H1 (cell line): ENCODE results near the gene COX19. TPM values are rescaled to one million over a fixed set of nuclear protein-coding genes. Genes with fewer than 3 reads are reported as not detected.

ENCODE experiments used
- EZH2 ChIP-seq: fragments of 200-600 bp; sonication (generic); IDR thresholded peaks from 2 replicates; pipeline ENCODE4 v1.7.1; 2012; ENCODE audit warnings: low read depth, mild to moderate bottlenecking, moderate library complexity, low read length, inconsistent platforms; ENCODE audit not compliant: severe bottlenecking
- POLR2A ChIP-seq, 2 experiments: IDR thresholded peaks; 1 replicate in 1 of 2; 2 replicates in 1 of 2; pipeline ENCODE4 v1.6.1; 2011; ENCODE audit warnings: low read depth in 2 of 2, low read length in 2 of 2, mild to moderate bottlenecking in 2 of 2; ENCODE audit errors: control extremely low read depth in 1 of 2
- POU5F1 ChIP-seq: IDR thresholded peaks from 2 replicates; pipeline ENCODE4 v1.6.1; 2011; ENCODE audit warnings: low read depth, mild to moderate bottlenecking, low read length, moderate library complexity
- SAP30 ChIP-seq: fragments of 300-600 bp; sonication (generic); IDR thresholded peaks from 2 replicates; pipeline ENCODE4 v1.7.1; 2012; ENCODE audit warnings: low read length, moderate library complexity, mild to moderate bottlenecking, inconsistent platforms; ENCODE audit not compliant: insufficient read depth, insufficient replicate concordance
- SIRT6 ChIP-seq: IDR thresholded peaks from one replicate; pipeline ENCODE4 v1.7.1; 2012; ENCODE audit warnings: low read length, inconsistent platforms
- SIX5 ChIP-seq: IDR thresholded peaks from 2 replicates; pipeline ENCODE4 v1.6.1; 2011; ENCODE audit warnings: mild to moderate bottlenecking, low read depth, low read length
- polyA plus RNA-seq, 7 experiments: library from polyadenylated mRNA; depleted of rRNA in 3 of 7; stranded (reverse) in 5 of 7; unstranded in 2 of 7; fragments of >200 nt in 5 of 7; fragments of 200-250 nt in 2 of 7; gene quantifications; 1 replicate in 5 of 7; 2 replicates in 1 of 7; 4 replicates in 1 of 7; pipeline versions ENCODE4 v1.2.1 to v1.2.3, GENCODE V29; 2011 to 2013; ENCODE audit warnings: missing spikeins in 2 of 7, mixed read lengths in 2 of 7
- total RNA-seq: library from RNA; stranded (reverse); fragmentation: NEBNext Ultra II Directional; extraction: Animal tissue kit (Norgen Biotek cat#: 25700); gene quantifications from 2 replicates; pipeline ENCODE4 v1.2.1, GENCODE V29; 2021

COX19 gene
- total and polyA plus RNA-seq, 2 of the 8 experiments (the other 6 are each of a cell fraction or from before 2014, with no cell fraction given): 3.9 to 7.9 TPM

GRCh38 chr7:1021366-1021765, 46.0 kb upstream of the COX19 start (continued):
- TF ChIP-seq SAP30 (no peak), POU5F1 (no peak), SIRT6 (no peak), SIX5 (no peak), EZH2 (no peak), POLR2A (IDR thresholded peaks at IDR 0.05; ENCODE audit: control extremely low read depth in 1 of 2, low read depth in 2 of 2, low read length in 2 of 2) (no peak)
